ENCODE results near the gene C10orf88. TPM values are rescaled to one million over a fixed set of nuclear protein-coding genes. Genes with fewer than 3 reads are reported as not detected.

Gene C10orf88
- polyA plus RNA-seq, 3 donors: 2.2 to 2.9 (median 2.7) TPM

DNA sequence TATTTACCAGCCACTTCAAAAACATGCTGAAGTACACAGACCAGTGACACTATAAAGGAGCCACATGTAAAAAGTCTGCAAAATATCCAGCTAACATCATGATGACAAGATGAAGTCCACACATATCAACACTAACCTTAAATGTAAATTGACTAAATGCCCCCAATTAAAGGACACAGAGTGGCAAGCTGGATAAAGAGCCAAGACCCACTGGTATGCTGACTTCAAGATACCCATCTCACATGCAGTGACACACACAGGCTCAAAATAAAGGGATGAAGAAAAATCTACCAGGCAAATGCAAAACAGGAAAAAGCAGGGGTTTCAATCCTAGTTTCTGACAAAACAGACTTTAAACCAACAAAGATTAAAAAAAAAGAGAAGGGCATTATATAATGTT is 12.9 kb upstream of the C10orf88 start:
- no peaks in the 10 kb centered on the region for H3K79me2 ChIP-seq (ENCODE audit: insufficient read depth, low read length)
- Mint-ChIP-seq H3K9me3 (peaks cover 14 to 35% (median 23%) of the 10 kb centered on the region in 7 donors), H3K36me3 (no peaks in the 10 kb centered on the region), H3K27ac (no peak overlapping the region), H3K4me1 (no peaks in the 10 kb centered on the region), H3K27me3 (ENCODE audit: low read depth in 3 of 3) (peaks cover 0 to 19% (median 3%) of the 10 kb centered on the region in 3 donors), H3K4me3 (no peak overlapping the region)
- H3K4me1 ChIP-seq (ENCODE audit: control insufficient read depth in 1 of 2, insufficient read depth in 2 of 2, low read length in 2 of 2): no peaks in the 10 kb centered on the region
- no peak overlapping the region for H2AFZ ChIP-seq (ENCODE audit: insufficient read depth, low read depth, low read length, poor library complexity, severe bottlenecking)
- H4K20me1 ChIP-seq (ENCODE audit: insufficient read depth, low read length): no peaks in the 10 kb centered on the region
- peaks cover 11 to 14% of the 10 kb centered on the region in 2 donors for H3K9me3 ChIP-seq (replicated peaks in 1 of 2; ENCODE audit: control insufficient read depth in 1 of 2, insufficient read depth in 1 of 2, low read length in 2 of 2)
- DNase-seq: no peak
- H3K27ac ChIP-seq (ENCODE audit: low read depth in 1 of 2, low read length in 2 of 2): no peak overlapping the region
- intact Hi-C loops (cut with micrococcal nuclease): no loop called here
- no peak overlapping the region for H3K9ac ChIP-seq (ENCODE audit: insufficient read depth, low read length, poor library complexity, severe bottlenecking)
- no peak overlapping the region for H3K4me3 ChIP-seq (replicated peaks in 1 of 3; ENCODE audit: low read depth in 2 of 3, low read length in 3 of 3)
- no peak overlapping the region for H3K4me2 ChIP-seq (replicated peaks; ENCODE audit: extremely low read depth, low read length, poor library complexity, severe bottlenecking)
- no peaks in the 10 kb centered on the region for H3K36me3 ChIP-seq (replicated peaks in 1 of 2; ENCODE audit: control insufficient read depth in 1 of 2, insufficient read depth in 2 of 2, low read length in 2 of 2)
- TF ChIP-seq, protein P1, sequence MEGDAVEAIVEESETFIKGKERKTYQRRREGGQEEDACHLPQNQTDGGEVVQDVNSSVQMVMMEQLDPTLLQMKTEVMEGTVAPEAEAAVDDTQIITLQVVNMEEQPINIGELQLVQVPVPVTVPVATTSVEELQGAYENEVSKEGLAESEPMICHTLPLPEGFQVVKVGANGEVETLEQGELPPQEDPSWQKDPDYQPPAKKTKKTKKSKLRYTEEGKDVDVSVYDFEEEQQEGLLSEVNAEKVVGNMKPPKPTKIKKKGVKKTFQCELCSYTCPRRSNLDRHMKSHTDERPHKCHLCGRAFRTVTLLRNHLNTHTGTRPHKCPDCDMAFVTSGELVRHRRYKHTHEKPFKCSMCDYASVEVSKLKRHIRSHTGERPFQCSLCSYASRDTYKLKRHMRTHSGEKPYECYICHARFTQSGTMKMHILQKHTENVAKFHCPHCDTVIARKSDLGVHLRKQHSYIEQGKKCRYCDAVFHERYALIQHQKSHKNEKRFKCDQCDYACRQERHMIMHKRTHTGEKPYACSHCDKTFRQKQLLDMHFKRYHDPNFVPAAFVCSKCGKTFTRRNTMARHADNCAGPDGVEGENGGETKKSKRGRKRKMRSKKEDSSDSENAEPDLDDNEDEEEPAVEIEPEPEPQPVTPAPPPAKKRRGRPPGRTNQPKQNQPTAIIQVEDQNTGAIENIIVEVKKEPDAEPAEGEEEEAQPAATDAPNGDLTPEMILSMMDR (IDR thresholded peaks at IDR 0.05): no peak
- no peaks in the 10 kb centered on the region for H3K27me3 ChIP-seq (ENCODE audit: control insufficient read depth in 2 of 2, insufficient read depth in 2 of 2, low read length in 2 of 2)

DNA sequence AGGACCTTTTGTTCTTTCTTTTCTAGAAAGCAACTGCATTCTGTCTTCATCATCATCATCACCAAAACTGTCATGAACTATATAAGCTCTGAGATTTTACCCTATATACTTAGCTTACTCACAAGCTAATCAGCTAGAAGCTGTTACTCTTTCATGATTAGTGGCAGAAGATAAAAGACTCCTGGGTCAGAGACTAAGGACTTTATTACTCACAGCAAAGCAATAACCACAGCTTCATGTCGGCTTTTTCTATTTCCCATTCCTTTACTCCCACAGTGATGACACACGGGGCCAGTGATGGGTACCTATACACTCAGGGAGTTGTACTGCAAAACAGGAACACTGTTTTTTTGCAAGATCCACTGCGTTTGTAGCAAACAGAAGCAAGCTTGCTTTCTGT is 8.4 kb upstream of the C10orf88 start:
- H3K79me2 ChIP-seq (ENCODE audit: insufficient read depth, low read length): no peaks in the 10 kb centered on the region
- peaks cover 11 to 14% of the 10 kb centered on the region in 2 donors for H3K9me3 ChIP-seq (replicated peaks in 1 of 2; ENCODE audit: control insufficient read depth in 1 of 2, insufficient read depth in 1 of 2, low read length in 2 of 2)
- Mint-ChIP-seq H3K4me1 (no peaks in the 10 kb centered on the region), H3K4me3 (no peak overlapping the region), H3K9me3 (peaks cover 14 to 29% (median 20%) of the 10 kb centered on the region in 7 donors), H3K27ac (no peak overlapping the region), H3K36me3 (no peaks in the 10 kb centered on the region), H3K27me3 (ENCODE audit: low read depth in 3 of 3) (peaks cover 0 to 10% (median 5%) of the 10 kb centered on the region in 3 donors)
- no peak overlapping the region for H3K4me3 ChIP-seq (replicated peaks in 1 of 3; ENCODE audit: low read depth in 2 of 3, low read length in 3 of 3)
- no peak overlapping the region for H3K4me2 ChIP-seq (replicated peaks; ENCODE audit: extremely low read depth, low read length, poor library complexity, severe bottlenecking)
- no peaks in the 10 kb centered on the region for H3K4me1 ChIP-seq (ENCODE audit: control insufficient read depth in 1 of 2, insufficient read depth in 2 of 2, low read length in 2 of 2)
- TF ChIP-seq, protein P1 (IDR thresholded peaks at IDR 0.05): no peak
- WGBS (ENCODE audit: insufficient coverage): 86% methylated on average over 2 of the region's 3 CpGs
- no peaks in the 10 kb centered on the region for H3K27me3 ChIP-seq (ENCODE audit: control insufficient read depth in 2 of 2, insufficient read depth in 2 of 2, low read length in 2 of 2)
- no peak overlapping the region for H3K9ac ChIP-seq (ENCODE audit: insufficient read depth, low read length, poor library complexity, severe bottlenecking)
- intact Hi-C loops (cut with micrococcal nuclease): no loop called here
- H3K36me3 ChIP-seq (replicated peaks in 1 of 2; ENCODE audit: control insufficient read depth in 1 of 2, insufficient read depth in 2 of 2, low read length in 2 of 2): no peaks in the 10 kb centered on the region
- no peaks in the 10 kb centered on the region for H4K20me1 ChIP-seq (ENCODE audit: insufficient read depth, low read length)
- DNase-seq: no peak
- no peak overlapping the region for H2AFZ ChIP-seq (ENCODE audit: insufficient read depth, low read depth, low read length, poor library complexity, severe bottlenecking)
- H3K27ac ChIP-seq (ENCODE audit: low read depth in 1 of 2, low read length in 2 of 2): no peak overlapping the region
